K562 (cell line): ENCODE measurements around the gene ASCL3. TPM values are rescaled to one million over a fixed set of nuclear protein-coding genes. Genes with fewer than 3 reads are reported as not detected.

Experiments used
- ADNP ChIP-seq: fragments of 200-800 bp; sonication (Bioruptor generic); IDR thresholded peaks from 2 replicates; pipeline ENCODE4 v1.6.1; 2016; ENCODE audit warnings: missing genetic modification characterization, missing compliant biosample characterization
- ARHGAP35 ChIP-seq: fragments of 450-650 bp; IDR thresholded peaks from 2 replicates; pipeline ENCODE4 v1.6.1; 2018; ENCODE audit not compliant: partially characterized antibody
- CBX8 ChIP-seq: fragments of 200-600 bp; sonication (generic); IDR thresholded peaks from 2 replicates; pipeline ENCODE4 v1.6.1; 2012; ENCODE audit warnings: borderline replicate concordance, mixed run types, low read depth, mild to moderate bottlenecking, moderate library complexity, mixed read lengths, low read length, control low read depth, inconsistent platforms; ENCODE audit not compliant: poor library complexity, severe bottlenecking; ENCODE audit errors: extremely low read depth
- FOXO4 ChIP-seq: fragments of 450-650 bp; formaldehyde crosslinking; IDR thresholded peaks from 2 replicates; pipeline ENCODE4 v1.4.0; 2020; ENCODE audit warnings: mild to moderate bottlenecking, moderate library complexity
- GABPA ChIP-seq: fragments of 200-800 bp; sonication (Bioruptor generic); conservative IDR thresholded peaks from 2 replicates; pipeline ENCODE4 v1.6.1; 2016; ENCODE audit warnings: low read depth, missing genetic modification characterization, missing compliant biosample characterization
- HNRNPL ChIP-seq: fragments of 200-400 bp; formaldehyde crosslinking; IDR thresholded peaks from 2 replicates; pipeline ENCODE4 v1.6.1; 2017; ENCODE audit warnings: low read depth, mild to moderate bottlenecking, low read length
- MXI1 ChIP-seq: IDR thresholded peaks from 2 replicates; pipeline ENCODE4 v1.6.1; 2011; ENCODE audit warnings: low read depth, mild to moderate bottlenecking, improper control_type of control experiment, low read length
- MYBL2 ChIP-seq, 2 experiments: fragments of 450-650 bp in 1 of 2; sonication (generic) in 1 of 2; formaldehyde crosslinking in 1 of 2; IDR thresholded peaks; 2 replicates each; pipeline versions ENCODE4 v1.6.1 to v1.8.1; 2017 to 2022; ENCODE audit warnings: borderline replicate concordance in 1 of 2, inconsistent platforms in 1 of 2, low read depth in 1 of 2, mild to moderate bottlenecking in 1 of 2, missing genetic modification reagents in 1 of 2, moderate library complexity in 1 of 2
- NCOA1 ChIP-seq: fragments of 450-650 bp; IDR thresholded peaks from 2 replicates; pipeline ENCODE4 v1.6.1; 2016; ENCODE audit warnings: low read depth
- PHF20 ChIP-seq: fragments of 450-650 bp; IDR thresholded peaks from 2 replicates; pipeline ENCODE4 v1.6.1; 2018; ENCODE audit not compliant: partially characterized antibody
- PYGO2 ChIP-seq: fragments of 450-650 bp; IDR thresholded peaks from 2 replicates; pipeline ENCODE4 v1.6.1; 2016; ENCODE audit warnings: mild to moderate bottlenecking, missing genetic modification characterization, moderate library complexity, missing compliant biosample characterization
- RAD51 ChIP-seq: fragments of 450-650 bp; IDR thresholded peaks from 2 replicates; pipeline ENCODE4 v1.7.1; 2016; ENCODE audit warnings: low read depth, mild to moderate bottlenecking, borderline replicate concordance
- RFX7 ChIP-seq: fragments of 250-450 bp; sonication (Bioruptor Pico); IDR thresholded peaks from 2 replicates; pipeline ENCODE4 v1.5.1; 2021; ENCODE audit warnings: mild to moderate bottlenecking
- SMC3 ChIP-seq: conservative IDR thresholded peaks from 2 replicates; pipeline ENCODE4 v1.6.1; 2011; ENCODE audit warnings: low read depth, low read length, improper control_type of control experiment; ENCODE audit not compliant: insufficient read depth
- TAF15 ChIP-seq: fragments of 200-400 bp; formaldehyde crosslinking; IDR thresholded peaks from 2 replicates; pipeline ENCODE4 v1.6.1; 2017; ENCODE audit warnings: mild to moderate bottlenecking, low read depth, low read length, moderate library complexity
- TBL1XR1 ChIP-seq, 2 experiments: IDR thresholded peaks; 2 replicates each; pipeline ENCODE4 v1.6.1; 2012; ENCODE audit warnings: improper control_type of control experiment in 2 of 2, low read length in 2 of 2, mild to moderate bottlenecking in 1 of 2
- VEZF1 ChIP-seq: fragments of 200-800 bp; sonication (Bioruptor generic); IDR thresholded peaks from 2 replicates; pipeline ENCODE4 v1.6.1; 2017; ENCODE audit warnings: missing genetic modification characterization, missing compliant biosample characterization
- ZNF12 ChIP-seq: sonication (generic); formaldehyde crosslinking; IDR thresholded peaks from 2 replicates; pipeline ENCODE4 v1.4.0; 2020; ENCODE audit warnings: mild to moderate bottlenecking, missing genetic modification reagents
- ZNF232 ChIP-seq: sonication (generic); formaldehyde crosslinking; IDR thresholded peaks from 2 replicates; pipeline ENCODE4 v1.8.0; 2022; ENCODE audit warnings: mild to moderate bottlenecking, missing genetic modification reagents
- ZNF239 ChIP-seq: fragments of 250-450 bp; sonication (Bioruptor Pico); IDR thresholded peaks from 2 replicates; pipeline ENCODE4 v1.4.0; 2020; ENCODE audit warnings: mild to moderate bottlenecking
- ZNF253 ChIP-seq: fragments of 250-450 bp; sonication (Bioruptor Pico); conservative IDR thresholded peaks from 2 replicates; pipeline ENCODE4 v1.6.1; 2021; ENCODE audit warnings: mild to moderate bottlenecking
- ZNF3 ChIP-seq: fragments of 250-450 bp; sonication (Bioruptor Pico); IDR thresholded peaks from 2 replicates; pipeline ENCODE4 v1.5.0; 2021; ENCODE audit warnings: mild to moderate bottlenecking, moderate library complexity
- polyA plus RNA-seq, 8 experiments: library from polyadenylated mRNA; depleted of rRNA in 4 of 8; stranded (reverse) in 5 of 8; unstranded in 3 of 8; fragments of >200 nt; fragmentation: Nextera tagmentation in 2 of 8; fragmentation: Illumina TruSeq in 1 of 8; extraction: Ambion mirVana in 2 of 8; extraction: Trizol in 1 of 8; gene quantifications; 2 replicates each; pipeline versions ENCODE4 v1.2.1 to v1.2.3, GENCODE V29; 2011 to 2014; ENCODE audit warnings: inconsistent platforms in 1 of 8, missing spikeins in 1 of 8
- total RNA-seq, 7 experiments: library from RNA; depleted of rRNA in 6 of 7; stranded (reverse); fragments of >200 nt in 6 of 7; fragmentation: Illumina TruSeq in 2 of 7; extraction: Trizol in 2 of 7; gene quantifications; 2 replicates each; pipeline versions ENCODE4 v1.2.1 to v1.2.3, GENCODE V29; 2011 to 2021; ENCODE audit warnings: low replicate concordance in 1 of 7
- TF ChIP-seq, protein P1 (sequence below): fragments of 450-650 bp; IDR thresholded peaks from 2 replicates; pipeline ENCODE4 v1.6.1; 2016; ENCODE audit warnings: low read depth, mild to moderate bottlenecking, moderate library complexity
- TF ChIP-seq, protein P2 (sequence below): fragments of 250-450 bp; sonication (Bioruptor Pico); IDR thresholded peaks from 2 replicates; pipeline ENCODE4 v1.8.0; 2021; ENCODE audit warnings: moderate library complexity, mild to moderate bottlenecking, inconsistent platforms

Gene ASCL3
- total and polyA plus RNA-seq, 9 of the 15 experiments (the other 6 are each of a cell fraction or from before 2014, with no cell fraction given), result not detected

DNA sequence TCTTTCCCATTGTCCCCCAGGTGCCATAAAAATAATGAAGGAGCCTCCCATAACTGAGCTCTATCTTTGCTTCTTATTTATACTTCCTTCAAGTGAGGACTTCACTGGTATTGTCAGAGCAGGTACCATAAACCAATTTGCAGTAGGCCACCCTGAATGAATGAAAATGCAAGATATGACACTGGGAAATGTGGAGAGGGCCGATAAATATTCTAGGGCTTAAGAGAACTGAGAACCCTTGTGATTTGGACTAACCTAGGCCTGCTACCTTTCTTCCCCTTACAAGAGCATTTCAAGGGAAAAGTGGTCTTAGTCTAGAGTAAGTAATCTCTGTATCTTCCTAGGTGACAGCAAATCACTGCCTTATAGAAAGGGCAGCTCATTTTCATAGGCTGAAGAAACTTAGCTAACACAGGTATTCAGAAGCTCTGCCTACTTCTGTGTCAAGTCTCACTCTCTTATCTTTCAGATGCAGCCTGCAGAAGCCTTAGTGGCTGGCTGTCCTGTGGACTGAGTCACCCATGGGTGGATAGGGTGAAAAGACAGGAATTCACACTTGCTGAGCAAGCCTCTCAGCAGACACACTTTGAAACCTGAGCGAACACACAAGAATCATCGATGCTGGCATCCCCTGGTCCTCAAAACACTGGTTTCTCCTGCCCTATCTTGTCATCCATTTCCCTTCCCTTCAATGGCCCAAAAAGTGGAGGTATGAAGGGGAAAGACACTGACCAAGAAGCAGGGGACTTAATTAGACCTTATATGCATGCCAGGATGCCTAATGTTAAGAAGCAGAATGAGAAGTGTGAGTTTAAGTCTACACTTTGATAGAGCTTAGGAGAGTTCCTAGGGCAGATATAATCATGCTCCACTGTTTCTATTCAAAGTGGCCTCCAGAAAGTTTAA lies 45.8 kb upstream of the ASCL3 start (continued):
- TF ChIP-seq PHF20 (no peak), ZNF232 (no peak), NCOA1 (no peak), HNRNPL (no peak), CBX8 (no peak), ADNP (tag) (no peak), RAD51 (no peak), VEZF1 (CRISPR knock-in tag) (peak; percentile 31), ZNF3 (CRISPR knock-in tag) (no peak), TAF15 (no peak), MXI1 (no peak), GABPA (tag) (no peak), RFX7 (CRISPR knock-in tag) (no peak), TBL1XR1 (IDR thresholded peaks at IDR 0.05; ENCODE audit: low read length in 2 of 2) (peak in 1 of 2 experiments; percentile 44; a peak in 2 of 4 replicates), ARHGAP35 (no peak), ZNF12 (CRISPR knock-in tag) (no peak), ZNF253 (no peak), MYBL2 (IDR thresholded peaks at IDR 0.05; ENCODE audit: low read depth) (no peak), MYBL2 (CRISPR knock-in tag; IDR thresholded peaks at IDR 0.05; ENCODE audit: borderline replicate concordance) (no peak), FOXO4 (CRISPR knock-in tag) (no peak), SMC3 (no peak), ZNF239 (CRISPR knock-in tag) (no peak), PYGO2 (tag) (no peak)
- TF ChIP-seq, protein P1, sequence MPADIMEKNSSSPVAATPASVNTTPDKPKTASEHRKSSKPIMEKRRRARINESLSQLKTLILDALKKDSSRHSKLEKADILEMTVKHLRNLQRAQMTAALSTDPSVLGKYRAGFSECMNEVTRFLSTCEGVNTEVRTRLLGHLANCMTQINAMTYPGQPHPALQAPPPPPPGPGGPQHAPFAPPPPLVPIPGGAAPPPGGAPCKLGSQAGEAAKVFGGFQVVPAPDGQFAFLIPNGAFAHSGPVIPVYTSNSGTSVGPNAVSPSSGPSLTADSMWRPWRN, result no peak
- TF ChIP-seq, protein P2, sequence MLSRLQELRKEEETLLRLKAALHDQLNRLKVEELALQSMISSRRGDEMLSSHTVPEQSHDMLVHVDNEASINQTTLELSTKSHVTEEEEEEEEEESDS (CRISPR knock-in tag), result no peak
